Liver (tissue), 9 donors: Measurements from ENCODE around the gene KRTAP5-10. TPM values are rescaled to one million over a fixed set of nuclear protein-coding genes. Genes with fewer than 3 reads are reported as not detected.
"Not testable (repeated sequence)": the region's sequence is repeated elsewhere in the genome, so short reads cannot be mapped to it uniquely, and the experiment has no call there.

ENCODE experiments used
- DNase-seq: peaks from one replicate; pipeline ENCODE4 v3.0.0-alpha.2; 2017; ENCODE audit warnings: low spot score
- H3K27ac ChIP-seq, 2 donors: one replicate each; pipeline ENCODE4 v1.7.0; 2013; ENCODE audit warnings: inconsistent platforms in 2 of 2, low read length in 2 of 2, control low read depth in 1 of 2, low read depth in 1 of 2, mild to moderate bottlenecking in 1 of 2
- H3K27me3 ChIP-seq, 4 donors: one replicate each; pipeline versions ENCODE4 v1.6.1 to v1.7.0; 2013; ENCODE audit warnings: low read length in 3 of 4, inconsistent platforms in 1 of 4, mild to moderate bottlenecking in 1 of 4, moderate library complexity in 1 of 4; ENCODE audit not compliant: control insufficient read depth in 4 of 4, insufficient read depth in 4 of 4
- H3K36me3 ChIP-seq, 4 donors: one replicate each; pipeline versions ENCODE4 v1.6.1 to v1.7.0; 2013; ENCODE audit warnings: low read length in 3 of 4, mild to moderate bottlenecking in 3 of 4, low read depth in 1 of 4, moderate library complexity in 1 of 4; ENCODE audit not compliant: control insufficient read depth in 4 of 4, insufficient read depth in 3 of 4
- H3K4me1 ChIP-seq, 4 donors: one replicate each; pipeline versions ENCODE4 v1.6.1 to v1.7.0; 2013; ENCODE audit warnings: low read length in 3 of 4, mild to moderate bottlenecking in 3 of 4, moderate library complexity in 1 of 4; ENCODE audit not compliant: control insufficient read depth in 4 of 4, insufficient read depth in 4 of 4
- H3K4me3 ChIP-seq, 3 donors: one replicate each; pipeline versions ENCODE4 v1.6.1 to v1.7.0; 2013; ENCODE audit warnings: low read length in 3 of 3, control low read depth in 1 of 3, low read depth in 1 of 3, mild to moderate bottlenecking in 1 of 3
- H3K9ac ChIP-seq, 2 donors: one replicate each; pipeline ENCODE4 v1.7.0; 2013; ENCODE audit warnings: low read length in 2 of 2, mild to moderate bottlenecking in 2 of 2, moderate library complexity in 2 of 2, control low read depth in 1 of 2, low read depth in 1 of 2
- H3K9me3 ChIP-seq, 4 donors: one replicate each; pipeline versions ENCODE4 v1.6.1 to v1.7.0; 2013; ENCODE audit warnings: low read length in 3 of 4; ENCODE audit not compliant: control insufficient read depth in 4 of 4
- ATF3 ChIP-seq: IDR thresholded peaks from 2 replicates; pipeline ENCODE4 v1.6.1; 2016; ENCODE audit warnings: antibody characterized with exemption
- CTCF ChIP-seq: fragments of 150-350 bp; IDR thresholded peaks from 2 replicates; pipeline ENCODE4 v1.5.1; 2017; ENCODE audit warnings: improper control_type of control experiment, low read depth, low read length; ENCODE audit not compliant: missing input control
- EGR1 ChIP-seq, 2 donors: IDR thresholded peaks; 2 replicates each; pipeline ENCODE4 v1.6.1; 2016 to 2018; ENCODE audit warnings: antibody characterized with exemption in 2 of 2, low read depth in 2 of 2
- FOXA1 ChIP-seq: IDR thresholded peaks from 2 replicates; pipeline ENCODE4 v1.6.1; 2016; ENCODE audit warnings: antibody characterized with exemption
- FOXA2 ChIP-seq: IDR thresholded peaks from 2 replicates; pipeline ENCODE4 v1.6.1; 2016; ENCODE audit warnings: antibody characterized with exemption
- GABPA ChIP-seq, 2 donors: IDR thresholded peaks in 1 of 2; conservative IDR thresholded peaks in 1 of 2; 2 replicates each; pipeline ENCODE4 v1.6.1; 2016; ENCODE audit warnings: antibody characterized with exemption in 2 of 2, mild to moderate bottlenecking in 1 of 2, moderate library complexity in 1 of 2
- HNF4A ChIP-seq, 2 donors: conservative IDR thresholded peaks; 2 replicates each; pipeline ENCODE4 v1.6.1; 2016; ENCODE audit warnings: antibody characterized with exemption in 2 of 2, mild to moderate bottlenecking in 2 of 2
- HNF4G ChIP-seq: IDR thresholded peaks from 2 replicates; pipeline ENCODE4 v1.6.1; 2016; ENCODE audit warnings: antibody characterized with exemption
- JUND ChIP-seq, 2 donors: IDR thresholded peaks; 2 replicates each; pipeline ENCODE4 v1.6.1; 2016; ENCODE audit warnings: antibody characterized with exemption in 2 of 2
- MAX ChIP-seq: IDR thresholded peaks from 2 replicates; pipeline ENCODE4 v1.6.1; 2016; ENCODE audit warnings: antibody characterized with exemption
- NR2F2 ChIP-seq: IDR thresholded peaks from 2 replicates; pipeline ENCODE4 v1.6.1; 2016; ENCODE audit warnings: antibody characterized with exemption
- RAD21 ChIP-seq, 2 donors: IDR thresholded peaks; 2 replicates each; pipeline ENCODE4 v1.6.1; 2016; ENCODE audit warnings: antibody characterized with exemption in 2 of 2, mild to moderate bottlenecking in 2 of 2
- REST ChIP-seq: IDR thresholded peaks from 2 replicates; pipeline ENCODE4 v1.6.1; 2016; ENCODE audit warnings: antibody characterized with exemption, mild to moderate bottlenecking
- RXRA ChIP-seq, 2 donors: IDR thresholded peaks; 2 replicates each; pipeline ENCODE4 v1.6.1; 2017 to 2018; ENCODE audit warnings: antibody characterized with exemption in 2 of 2, mild to moderate bottlenecking in 1 of 2
- SP1 ChIP-seq: IDR thresholded peaks from 2 replicates; pipeline ENCODE4 v1.6.1; 2018; ENCODE audit warnings: antibody characterized with exemption, mild to moderate bottlenecking
- TAF1 ChIP-seq: conservative IDR thresholded peaks from 2 replicates; pipeline ENCODE4 v1.6.1; 2016; ENCODE audit warnings: antibody characterized with exemption, mild to moderate bottlenecking
- YY1 ChIP-seq: IDR thresholded peaks from 2 replicates; pipeline ENCODE4 v1.6.1; 2016; ENCODE audit warnings: antibody characterized with exemption, mild to moderate bottlenecking
- ZBTB33 ChIP-seq: IDR thresholded peaks from 2 replicates; pipeline ENCODE4 v1.6.1; 2016; ENCODE audit warnings: antibody characterized with exemption
- WGBS: extraction: QIAGEN DNeasy Blood & Tissue Kit; methylation state at CpG from one replicate; pipeline ENCODE4 v1.1.7; 2013; 5-methylcytosine and 5-hydroxymethylcytosine counted together
- polyA plus RNA-seq, 2 donors: library from polyadenylated mRNA; stranded (reverse) in 1 of 2; unstranded in 1 of 2; fragments of 200-250 nt in 1 of 2; fragments of >200 nt in 1 of 2; fragmentation: Nextera tagmentation in 1 of 2; extraction: Ambion mirVana in 1 of 2; gene quantifications; one replicate each; pipeline versions ENCODE4 v1.2.1 to v1.2.3, GENCODE V29; 2013 to 2015
- total RNA-seq, 2 donors: library from RNA; depleted of rRNA; stranded (reverse); fragments of >200 nt; gene quantifications; one replicate each; pipeline ENCODE4 v1.2.3, GENCODE V29; 2014
- donor health status: healthy.
- donor health status: healthy.
- donor health status: healthy.
- donor health status: healthy.
- donor health status: healthy.

The KRTAP5-10 gene
- total and polyA plus RNA-seq, 4 donors = 0.14 TPM; not detected in 3

- TF ChIP-seq REST = no peak
Observed at GRCh38 chr11:71538666-71538990, 26.7 kb upstream of the KRTAP5-10 start (continued).

- Histone ChIP-seq H3K4me1 (peaks cover 0 to 8% (median 3%) of the 10 kb centered on the region in 4 donors), H3K4me3 (no peak overlapping the region), H3K36me3 (no peaks in the 10 kb centered on the region), H3K27ac (no peak overlapping the region), H3K9me3 (no peaks in the 10 kb centered on the region), H3K9ac (no peak overlapping the region), H3K27me3 (no peaks in the 10 kb centered on the region)
- TF ChIP-seq EGR1 (IDR thresholded peaks at IDR 0.05; ENCODE audit: low read depth in 2 of 2) (no peak), CTCF (no peak), TAF1 (no peak), SP1 (no peak), ATF3 (no peak), NR2F2 (no peak), REST (no peak), HNF4A (conservative IDR thresholded peaks at IDR 0.05) (no peak), YY1 (no peak), ZBTB33 (no peak), RAD21 (IDR thresholded peaks at IDR 0.05) (no peak), FOXA1 (no peak), RXRA (IDR thresholded peaks at IDR 0.05) (no peak), MAX (no peak), FOXA2 (no peak), GABPA (IDR thresholded peaks at IDR 0.05 in 1 of 2, conservative IDR thresholded peaks at IDR 0.05 in 1 of 2) (no peak), JUND (IDR thresholded peaks at IDR 0.05) (no peak), HNF4G (no peak)
- no peak for DNase-seq
- 94% methylated on average over 11 of the region's 11 CpGs for WGBS
Observed at GRCh38 chr11:71539017-71539416, 26.3 kb upstream of the KRTAP5-10 start.

GRCh38 chr11:71539971-71540370 lies 25.4 kb upstream of the KRTAP5-10 start:
- H3K27me3 ChIP-seq, H3K4me3 ChIP-seq, H3K36me3 ChIP-seq, H3K27ac ChIP-seq, H3K4me1 ChIP-seq, H3K9me3 ChIP-seq, H3K9ac ChIP-seq, DNase-seq: not testable (repeated sequence)
- whole genome bisulfite sequencing = 93% methylated on average over 11 of the region's 11 CpGs
